ENCODE results near the gene DHRS12.
"Not testable (repeated sequence)": the region's sequence is repeated elsewhere in the genome, so short reads cannot be mapped to it uniquely, and the experiment has no call there.

Gene DHRS12

GRCh38 chr13:51827254-51827653, 23.3 kb upstream of the DHRS12 start:
- DNase-seq (ENCODE audit: low spot score) = no peak

- no peak for DNase-seq (ENCODE audit: low spot score)
Observed at GRCh38 chr13:51826606-51827005, 22.6 kb upstream of the DHRS12 start.

- DNase-seq (ENCODE audit: low spot score) = no peak
Observed at GRCh38 chr13:51825681-51826254, 21.8 kb upstream of the DHRS12 start.

GRCh38 chr13:51825165-51825592, 21.2 kb upstream of the DHRS12 start:
- no peak for DNase-seq (ENCODE audit: low spot score)

GRCh38 chr13:51824712-51825111, 20.7 kb upstream of the DHRS12 start:
- not testable (repeated sequence) for DNase-seq (ENCODE audit: low spot score)

- no peak for DNase-seq (ENCODE audit: low spot score)
Observed at GRCh38 chr13:51823863-51824262, 19.9 kb upstream of the DHRS12 start.

- no peak for DNase-seq (ENCODE audit: low spot score)
Observed at GRCh38 chr13:51823359-51823758, 19.4 kb upstream of the DHRS12 start.

- DNase-seq (ENCODE audit: low spot score) = no peak
Observed at GRCh38 chr13:51822106-51822815, 18.3 kb upstream of the DHRS12 start.

GRCh38 chr13:51821606-51822005, 17.6 kb upstream of the DHRS12 start:
- DNase-seq (ENCODE audit: low spot score) = no peak

GRCh38 chr13:51820016-51820597, 16.1 kb upstream of the DHRS12 start:
- no peak for DNase-seq (ENCODE audit: low spot score)

GRCh38 chr13:51819544-51819943, 15.6 kb upstream of the DHRS12 start:
- no peak for DNase-seq (ENCODE audit: low spot score)

- DNase-seq (ENCODE audit: low spot score) = no peak
Observed at GRCh38 chr13:51818781-51819511, 15.0 kb upstream of the DHRS12 start.

GRCh38 chr13:51818276-51818675, 14.3 kb upstream of the DHRS12 start:
- DNase-seq (ENCODE audit: low spot score) = no peak

- DNase-seq (ENCODE audit: low spot score) = no peak
Observed at GRCh38 chr13:51817717-51818116, 13.8 kb upstream of the DHRS12 start.

GRCh38 chr13:51816604-51817249, 12.8 kb upstream of the DHRS12 start:
- DNase-seq (ENCODE audit: low spot score) = no peak

- no peak for DNase-seq (ENCODE audit: low spot score)
Observed at GRCh38 chr13:51815848-51816247, 11.9 kb upstream of the DHRS12 start.

GRCh38 chr13:51814825-51815650, 11.1 kb upstream of the DHRS12 start:
- peak; percentile 81 for DNase-seq (ENCODE audit: low spot score)

GRCh38 chr13:51814071-51814470, 10.1 kb upstream of the DHRS12 start:
- no peak for DNase-seq (ENCODE audit: low spot score)

GRCh38 chr13:51811920-51812451, 8.0 kb upstream of the DHRS12 start:
- no peak for DNase-seq (ENCODE audit: low spot score)

- DNase-seq (ENCODE audit: low spot score) = no peak
Observed at GRCh38 chr13:51811046-51811445, 7.1 kb upstream of the DHRS12 start.

GRCh38 chr13:51808811-51809210, 4.8 kb upstream of the DHRS12 start:
- DNase-seq (ENCODE audit: low spot score) = no peak

Data from D341Med (cell line).